ENCODE results near the gene IQCE. TPM values are rescaled to one million over a fixed set of nuclear protein-coding genes. Genes with fewer than 3 reads are reported as not detected.

The IQCE gene
- total RNA-seq, 1 experiment from 2014 or later, result 35.8 TPM

- Histone ChIP-seq H3K9me2 (ENCODE audit: insufficient read depth) (no peaks in the 10 kb centered on the region), H3K4me2 (peak within 1 kb of the TSS; percentile 96), H2AFZ (peak within 1 kb of the TSS; percentile 73), H3K27me3 (ENCODE audit: insufficient read depth, low read depth) (no peaks in the 10 kb centered on the region), H3K79me2 (ENCODE audit: low read depth) (peaks cover 23% of the 10 kb centered on the region), H3K27ac (no peak within 1 kb of the TSS), H3F3A (ENCODE audit: insufficient read depth, low read depth) (peaks cover 16% of the 10 kb centered on the region), H3K36me3 (ENCODE audit: low read depth) (no peaks in the 10 kb centered on the region), H3K4me3 (peak within 1 kb of the TSS; percentile 87), H3K4me1 (replicated peaks; ENCODE audit: insufficient read depth) (peaks cover 22% of the 10 kb centered on the region), H3K9me3 (ENCODE audit: insufficient read depth, low read depth) (no peaks in the 10 kb centered on the region), H4K20me1 (ENCODE audit: insufficient read depth) (peaks cover 28% of the 10 kb centered on the region)
- BruUV-seq (replicated peaks), result TSS peak; percentile 66
- peak in 1 of 2 experiments; percentile 11 for DNase-seq
- no peak for TF ChIP-seq EZH2 (IDR thresholded peaks at IDR 0.05; ENCODE audit: low read depth)
- TF ChIP-seq, protein P1, sequence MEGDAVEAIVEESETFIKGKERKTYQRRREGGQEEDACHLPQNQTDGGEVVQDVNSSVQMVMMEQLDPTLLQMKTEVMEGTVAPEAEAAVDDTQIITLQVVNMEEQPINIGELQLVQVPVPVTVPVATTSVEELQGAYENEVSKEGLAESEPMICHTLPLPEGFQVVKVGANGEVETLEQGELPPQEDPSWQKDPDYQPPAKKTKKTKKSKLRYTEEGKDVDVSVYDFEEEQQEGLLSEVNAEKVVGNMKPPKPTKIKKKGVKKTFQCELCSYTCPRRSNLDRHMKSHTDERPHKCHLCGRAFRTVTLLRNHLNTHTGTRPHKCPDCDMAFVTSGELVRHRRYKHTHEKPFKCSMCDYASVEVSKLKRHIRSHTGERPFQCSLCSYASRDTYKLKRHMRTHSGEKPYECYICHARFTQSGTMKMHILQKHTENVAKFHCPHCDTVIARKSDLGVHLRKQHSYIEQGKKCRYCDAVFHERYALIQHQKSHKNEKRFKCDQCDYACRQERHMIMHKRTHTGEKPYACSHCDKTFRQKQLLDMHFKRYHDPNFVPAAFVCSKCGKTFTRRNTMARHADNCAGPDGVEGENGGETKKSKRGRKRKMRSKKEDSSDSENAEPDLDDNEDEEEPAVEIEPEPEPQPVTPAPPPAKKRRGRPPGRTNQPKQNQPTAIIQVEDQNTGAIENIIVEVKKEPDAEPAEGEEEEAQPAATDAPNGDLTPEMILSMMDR (conservative IDR thresholded peaks at IDR 0.05), result no peak
- POLR2A ChIA-PET (ENCODE audit: unreplicated experiment), result interaction anchor here (0.6 kb wide), 4 partner anchors 17 to 56 kb away, joined by 3 to 7 read pairs (median 6); no protein-coding TSS in a partner anchor
- intact Hi-C loops (cut with micrococcal nuclease; ENCODE audit: unreplicated experiment), result loop anchor here (1.0 to 2.0 kb wide), 2 partner anchors 77 to 109 kb away; partner anchors contain the start of gene BRAT1
- CTCF ChIA-PET, result no interaction called here
These were observed 73.4 kb downstream of the IQCE start, which contains the start of gene TTYH3 for GRCh38 chr7:2631946-2632732. TTYH3 (plus strand) TSS chr7:2631986; CDS start chr7:2632156, 170 bp downstream.

- intact Hi-C loops (cut with micrococcal nuclease; ENCODE audit: unreplicated experiment), result no loop called here
- Histone ChIP-seq H3K27ac (peak overlapping the region; percentile 45), H3F3A (ENCODE audit: insufficient read depth, low read depth) (peaks cover 16% of the 10 kb centered on the region), H3K27me3 (ENCODE audit: insufficient read depth, low read depth) (no peaks in the 10 kb centered on the region), H3K9me3 (ENCODE audit: insufficient read depth, low read depth) (no peaks in the 10 kb centered on the region), H3K4me3 (peak overlapping the region; percentile 87), H3K4me2 (peak overlapping the region; percentile 86), H2AFZ (0 out of 2 replicates have a peak overlapping the region, but pooled peaks have one; percentile 73), H4K20me1 (ENCODE audit: insufficient read depth) (peaks cover 28% of the 10 kb centered on the region), H3K36me3 (ENCODE audit: low read depth) (no peaks in the 10 kb centered on the region), H3K79me2 (ENCODE audit: low read depth) (peaks cover 23% of the 10 kb centered on the region), H3K9me2 (ENCODE audit: insufficient read depth) (no peaks in the 10 kb centered on the region), H3K4me1 (replicated peaks; ENCODE audit: insufficient read depth) (peaks cover 22% of the 10 kb centered on the region)
- TF ChIP-seq, protein P1 (conservative IDR thresholded peaks at IDR 0.05), result no peak
- TF ChIP-seq EZH2 (IDR thresholded peaks at IDR 0.05; ENCODE audit: low read depth), result no peak
- CTCF ChIA-PET, result no interaction called here
- POLR2A ChIA-PET (ENCODE audit: unreplicated experiment), result interaction anchor here (0.6 kb wide), 1 partner anchor 18 kb away, joined by 7 read pairs; no protein-coding TSS in a partner anchor
- TSS peak; percentile 61 for BruUV-seq (replicated peaks)
- peak in 1 of 2 experiments; percentile 56 for DNase-seq
These were observed 74.2 kb downstream of the IQCE start for GRCh38 chr7:2632733-2633537.

- Histone ChIP-seq H3K9me3 (ENCODE audit: insufficient read depth, low read depth) (no peaks in the 10 kb centered on the region), H3K9me2 (ENCODE audit: insufficient read depth) (no peaks in the 10 kb centered on the region), H3K36me3 (ENCODE audit: low read depth) (no peaks in the 10 kb centered on the region), H3K79me2 (ENCODE audit: low read depth) (peaks cover 23% of the 10 kb centered on the region), H4K20me1 (ENCODE audit: insufficient read depth) (peaks cover 30% of the 10 kb centered on the region), H3K4me2 (peak overlapping the region; percentile 86), H3F3A (ENCODE audit: insufficient read depth, low read depth) (peaks cover 16% of the 10 kb centered on the region), H2AFZ (peak overlapping the region; percentile 46; the same call in 1 of the 2 replicates), H3K4me1 (replicated peaks; ENCODE audit: insufficient read depth) (peaks cover 22% of the 10 kb centered on the region), H3K27ac (peak overlapping the region; percentile 45), H3K27me3 (ENCODE audit: insufficient read depth, low read depth) (no peaks in the 10 kb centered on the region), H3K4me3 (peak overlapping the region; percentile 87)
- TF ChIP-seq, protein P1 (conservative IDR thresholded peaks at IDR 0.05), result no peak
- no peak for TF ChIP-seq EZH2 (IDR thresholded peaks at IDR 0.05; ENCODE audit: low read depth)
- ChIA-PET POLR2A (ENCODE audit: unreplicated experiment) (no interaction called here), CTCF (no interaction called here)
- peak; percentile 66 to 71 for DNase-seq
- intact Hi-C loops (cut with micrococcal nuclease; ENCODE audit: unreplicated experiment), result no loop called here
- no TSS peak for BruUV-seq (replicated peaks)
These were observed 74.9 kb downstream of the IQCE start for GRCh38 chr7:2633538-2634266.

Measured in PC-9 (cell line).